ENCODE results near the gene KRTAP2-3. TPM values are rescaled to one million over a fixed set of nuclear protein-coding genes. Genes with fewer than 3 reads are reported as not detected.
"Not testable (repeated sequence)": the region's sequence is repeated elsewhere in the genome, so short reads cannot be mapped to it uniquely, and the experiment has no call there.

Gene KRTAP2-3
- total RNA-seq, 1 donor from 2014 or later, result not detected

GRCh38 chr17:41098042-41098441 lies 38.1 kb upstream of the KRTAP2-3 start, which contains the start of gene KRTAP4-8:
KRTAP4-8 (minus strand) TSS chr17:41098142; CDS start chr17:41098084, 58 bp downstream.
- H3K4me3 ChIP-seq (ENCODE audit: low read length in 3 of 3), result no peak within 1 kb of the TSS
- H3K27ac ChIP-seq (ENCODE audit: low read depth, low read length), result no peak within 1 kb of the TSS
- no peak within 1 kb of the TSS for H3K9ac ChIP-seq (ENCODE audit: low read depth in 1 of 3, low read length in 3 of 3)
- H3K9me3 ChIP-seq (ENCODE audit: control insufficient read depth in 3 of 3, low read length in 3 of 3), result no peaks in the 10 kb centered on the region
- H3K36me3 ChIP-seq (ENCODE audit: control insufficient read depth in 3 of 3, insufficient read depth in 3 of 3, low read length in 3 of 3), result no peaks in the 10 kb centered on the region
- H3K27me3 ChIP-seq (ENCODE audit: control insufficient read depth in 3 of 3, insufficient read depth in 3 of 3, low read length in 3 of 3), result peaks cover 0 to 3% (median 2%) of the 10 kb centered on the region in 3 donors
- H3K4me1 ChIP-seq (ENCODE audit: control insufficient read depth in 3 of 3, insufficient read depth in 3 of 3, low read length in 3 of 3), result no peaks in the 10 kb centered on the region

DNA sequence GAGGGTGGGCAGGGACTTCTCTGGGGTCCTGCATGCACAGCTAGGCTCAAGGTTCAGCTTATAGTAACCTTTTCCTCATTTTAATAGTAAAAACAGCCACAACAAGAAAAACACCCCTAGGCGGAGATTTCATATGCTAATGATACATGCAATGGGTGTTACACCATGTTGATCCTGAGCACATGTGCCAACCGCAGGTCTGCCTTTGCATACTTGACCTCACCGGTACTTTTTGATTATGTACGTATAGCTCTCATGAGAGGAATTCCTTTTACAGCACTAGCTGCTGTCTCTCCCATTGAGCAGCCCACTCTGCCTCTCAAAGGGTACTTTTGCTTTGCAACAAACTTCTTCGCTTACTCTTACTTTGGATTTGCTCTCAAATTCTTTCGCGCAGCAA lies 36.1 kb upstream of the KRTAP2-3 start:
- no peaks in the 10 kb centered on the region for H3K9me3 ChIP-seq (ENCODE audit: control insufficient read depth in 3 of 3, low read length in 3 of 3)
- H3K36me3 ChIP-seq (ENCODE audit: control insufficient read depth in 3 of 3, insufficient read depth in 3 of 3, low read length in 3 of 3), result no peaks in the 10 kb centered on the region
- no peak overlapping the region for H3K27ac ChIP-seq (ENCODE audit: low read depth, low read length)
- no peak overlapping the region for H3K4me3 ChIP-seq (ENCODE audit: low read length in 3 of 3)
- H3K4me1 ChIP-seq (ENCODE audit: control insufficient read depth in 3 of 3, insufficient read depth in 3 of 3, low read length in 3 of 3), result no peaks in the 10 kb centered on the region
- H3K9ac ChIP-seq (ENCODE audit: low read depth in 1 of 3, low read length in 3 of 3), result no peak overlapping the region
- peaks cover 0 to 3% (median 0%) of the 10 kb centered on the region in 3 donors for H3K27me3 ChIP-seq (ENCODE audit: control insufficient read depth in 3 of 3, insufficient read depth in 3 of 3, low read length in 3 of 3)

DNA sequence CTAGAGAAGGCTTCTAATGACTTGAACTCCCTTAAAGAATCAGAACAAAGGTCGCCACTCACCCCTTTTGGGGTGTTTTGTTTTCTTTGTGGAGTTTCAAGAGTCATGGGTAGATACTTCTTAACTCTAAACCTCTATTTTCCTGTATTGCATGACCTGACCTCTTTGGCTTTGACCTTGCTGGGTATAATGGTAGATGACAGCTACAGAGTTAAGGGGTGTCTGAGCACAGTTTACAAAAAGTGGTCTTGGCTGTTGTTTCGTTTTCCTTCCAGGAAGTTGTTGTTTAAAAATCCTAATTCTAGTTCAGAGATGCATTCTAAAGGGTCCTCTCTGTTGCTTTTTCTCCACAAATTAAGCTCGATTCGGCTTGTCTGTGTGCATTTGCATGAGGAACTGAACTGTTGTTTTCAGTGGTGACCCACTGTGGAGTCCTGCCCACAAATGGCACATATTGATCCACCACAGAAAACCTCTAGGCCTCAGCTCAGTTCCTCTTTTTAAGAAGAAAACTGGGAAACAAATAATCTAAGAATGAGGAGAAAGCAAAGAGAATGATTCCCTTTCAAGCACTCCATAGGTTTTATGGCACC lies 28.9 kb upstream of the KRTAP2-3 start:
- H3K4me3 ChIP-seq (ENCODE audit: low read length in 3 of 3); H3K9me3 ChIP-seq (ENCODE audit: control insufficient read depth in 3 of 3, low read length in 3 of 3); H3K27me3 ChIP-seq (ENCODE audit: control insufficient read depth in 3 of 3, insufficient read depth in 3 of 3, low read length in 3 of 3); H3K27ac ChIP-seq (ENCODE audit: low read depth, low read length); H3K36me3 ChIP-seq (ENCODE audit: control insufficient read depth in 3 of 3, insufficient read depth in 3 of 3, low read length in 3 of 3); H3K4me1 ChIP-seq (ENCODE audit: control insufficient read depth in 3 of 3, insufficient read depth in 3 of 3, low read length in 3 of 3); H3K9ac ChIP-seq (ENCODE audit: low read depth in 1 of 3, low read length in 3 of 3): not testable (repeated sequence)

- H3K36me3 ChIP-seq (ENCODE audit: control insufficient read depth in 3 of 3, insufficient read depth in 3 of 3, low read length in 3 of 3); H3K4me1 ChIP-seq (ENCODE audit: control insufficient read depth in 3 of 3, insufficient read depth in 3 of 3, low read length in 3 of 3); H3K9ac ChIP-seq (ENCODE audit: low read depth in 1 of 3, low read length in 3 of 3); H3K4me3 ChIP-seq (ENCODE audit: low read length in 3 of 3); H3K27me3 ChIP-seq (ENCODE audit: control insufficient read depth in 3 of 3, insufficient read depth in 3 of 3, low read length in 3 of 3); H3K9me3 ChIP-seq (ENCODE audit: control insufficient read depth in 3 of 3, low read length in 3 of 3); H3K27ac ChIP-seq (ENCODE audit: low read depth, low read length): not testable (repeated sequence)
These were observed 24.4 kb upstream of the KRTAP2-3 start, which contains the start of gene KRTAP4-7 for GRCh38 chr17:41084100-41084856. KRTAP4-7 (plus strand) TSS chr17:41084150; CDS start chr17:41084207, 57 bp downstream.

- H3K4me1 ChIP-seq (ENCODE audit: control insufficient read depth in 3 of 3, insufficient read depth in 3 of 3, low read length in 3 of 3); H3K27ac ChIP-seq (ENCODE audit: low read depth, low read length): not testable (repeated sequence)
These were observed 23.5 kb upstream of the KRTAP2-3 start for GRCh38 chr17:41083427-41083826.

GRCh38 chr17:41082626-41083025 lies 22.7 kb upstream of the KRTAP2-3 start:
- H3K4me3 ChIP-seq (ENCODE audit: low read length in 3 of 3), result no peak overlapping the region
- no peaks in the 10 kb centered on the region for H3K36me3 ChIP-seq (ENCODE audit: control insufficient read depth in 3 of 3, insufficient read depth in 3 of 3, low read length in 3 of 3)
- H3K9ac ChIP-seq (ENCODE audit: low read depth in 1 of 3, low read length in 3 of 3), result no peak overlapping the region
- no peaks in the 10 kb centered on the region for H3K4me1 ChIP-seq (ENCODE audit: control insufficient read depth in 3 of 3, insufficient read depth in 3 of 3, low read length in 3 of 3)
- H3K9me3 ChIP-seq (ENCODE audit: control insufficient read depth in 3 of 3, low read length in 3 of 3), result no peaks in the 10 kb centered on the region
- no peaks in the 10 kb centered on the region for H3K27me3 ChIP-seq (ENCODE audit: control insufficient read depth in 3 of 3, insufficient read depth in 3 of 3, low read length in 3 of 3)
- H3K27ac ChIP-seq (ENCODE audit: low read depth, low read length), result no peak overlapping the region

More at GRCh38 chr17:41083427-41083826, 23.5 kb upstream of the KRTAP2-3 start:
- H3K9ac ChIP-seq (ENCODE audit: low read depth in 1 of 3, low read length in 3 of 3); H3K9me3 ChIP-seq (ENCODE audit: control insufficient read depth in 3 of 3, low read length in 3 of 3); H3K27me3 ChIP-seq (ENCODE audit: control insufficient read depth in 3 of 3, insufficient read depth in 3 of 3, low read length in 3 of 3); H3K4me3 ChIP-seq (ENCODE audit: low read length in 3 of 3); H3K36me3 ChIP-seq (ENCODE audit: control insufficient read depth in 3 of 3, insufficient read depth in 3 of 3, low read length in 3 of 3): not testable (repeated sequence)

- H3K4me3 ChIP-seq (ENCODE audit: low read length in 3 of 3), result no peak overlapping the region
- H3K27ac ChIP-seq (ENCODE audit: low read depth, low read length), result no peak overlapping the region
- no peaks in the 10 kb centered on the region for H3K4me1 ChIP-seq (ENCODE audit: control insufficient read depth in 3 of 3, insufficient read depth in 3 of 3, low read length in 3 of 3)
- no peaks in the 10 kb centered on the region for H3K36me3 ChIP-seq (ENCODE audit: control insufficient read depth in 3 of 3, insufficient read depth in 3 of 3, low read length in 3 of 3)
- no peak overlapping the region for H3K9ac ChIP-seq (ENCODE audit: low read depth in 1 of 3, low read length in 3 of 3)
- peaks cover 0 to 6% (median 6%) of the 10 kb centered on the region in 3 donors for H3K27me3 ChIP-seq (ENCODE audit: control insufficient read depth in 3 of 3, insufficient read depth in 3 of 3, low read length in 3 of 3)
- H3K9me3 ChIP-seq (ENCODE audit: control insufficient read depth in 3 of 3, low read length in 3 of 3), result no peaks in the 10 kb centered on the region
These were observed 16.9 kb upstream of the KRTAP2-3 start for GRCh38 chr17:41076788-41077187.

GRCh38 chr17:41073676-41074075 lies 13.8 kb upstream of the KRTAP2-3 start:
- Histone ChIP-seq H3K9me3 (ENCODE audit: control insufficient read depth in 3 of 3, low read length in 3 of 3) (no peaks in the 10 kb centered on the region), H3K36me3 (ENCODE audit: control insufficient read depth in 3 of 3, insufficient read depth in 3 of 3, low read length in 3 of 3) (no peaks in the 10 kb centered on the region), H3K27ac (ENCODE audit: low read depth, low read length) (no peak overlapping the region), H3K27me3 (ENCODE audit: control insufficient read depth in 3 of 3, insufficient read depth in 3 of 3, low read length in 3 of 3) (peaks cover 0 to 6% (median 6%) of the 10 kb centered on the region in 3 donors), H3K4me1 (ENCODE audit: control insufficient read depth in 3 of 3, insufficient read depth in 3 of 3, low read length in 3 of 3) (no peaks in the 10 kb centered on the region), H3K9ac (ENCODE audit: low read depth in 1 of 3, low read length in 3 of 3) (no peak overlapping the region), H3K4me3 (ENCODE audit: low read length in 3 of 3) (no peak overlapping the region)

DNA sequence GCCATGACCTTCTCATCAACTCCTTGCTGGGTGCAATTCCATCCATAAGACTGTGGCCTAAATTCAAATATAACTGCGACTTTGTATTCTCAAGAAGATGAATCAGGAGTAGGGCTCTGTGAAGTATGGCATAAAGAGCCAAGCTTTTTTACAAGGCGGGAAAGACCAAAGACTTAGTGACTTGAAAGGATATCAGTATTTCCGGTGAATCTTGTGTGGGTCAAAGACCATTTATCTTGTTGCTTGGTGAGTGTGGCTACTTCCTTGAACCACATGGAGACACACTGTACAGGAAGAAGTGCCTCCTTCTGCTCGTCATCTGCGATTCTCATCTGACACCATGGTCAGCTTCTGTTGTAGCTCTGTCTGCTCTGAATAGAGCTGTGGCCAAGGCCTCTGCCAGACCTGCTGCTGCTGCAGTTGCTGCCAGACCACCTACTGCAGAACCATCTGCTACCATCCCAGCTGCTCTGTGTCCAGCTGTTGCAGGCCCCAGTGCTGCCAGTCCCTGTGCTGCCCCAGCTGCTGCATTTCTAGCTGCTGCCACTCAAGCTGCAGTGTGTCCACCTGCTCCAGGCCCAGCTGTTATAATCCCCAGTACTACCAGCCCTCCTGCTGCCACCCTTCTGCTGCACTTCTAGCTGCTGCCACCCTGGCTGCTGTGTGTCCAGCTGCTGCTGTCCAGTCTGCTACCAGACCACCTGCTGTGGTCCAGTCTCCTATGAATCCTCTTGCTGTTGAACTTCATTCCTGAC lies 11.9 kb upstream of the KRTAP2-3 start:
- no peak overlapping the region for H3K9ac ChIP-seq (ENCODE audit: low read depth in 1 of 3, low read length in 3 of 3)
- peaks cover 0 to 6% (median 6%) of the 10 kb centered on the region in 3 donors for H3K27me3 ChIP-seq (ENCODE audit: control insufficient read depth in 3 of 3, insufficient read depth in 3 of 3, low read length in 3 of 3)
- no peaks in the 10 kb centered on the region for H3K4me1 ChIP-seq (ENCODE audit: control insufficient read depth in 3 of 3, insufficient read depth in 3 of 3, low read length in 3 of 3)

GRCh38 chr17:41069031-41069430 lies 9.1 kb upstream of the KRTAP2-3 start:
- H3K9me3 ChIP-seq (ENCODE audit: control insufficient read depth in 3 of 3, low read length in 3 of 3), result no peaks in the 10 kb centered on the region
- H3K36me3 ChIP-seq (ENCODE audit: control insufficient read depth in 3 of 3, insufficient read depth in 3 of 3, low read length in 3 of 3), result no peaks in the 10 kb centered on the region
- H3K9ac ChIP-seq (ENCODE audit: low read depth in 1 of 3, low read length in 3 of 3), result no peak overlapping the region
- no peak overlapping the region for H3K27ac ChIP-seq (ENCODE audit: low read depth, low read length)
- H3K27me3 ChIP-seq (ENCODE audit: control insufficient read depth in 3 of 3, insufficient read depth in 3 of 3, low read length in 3 of 3), result peaks cover 3 to 6% (median 3%) of the 10 kb centered on the region in 3 donors
- no peaks in the 10 kb centered on the region for H3K4me1 ChIP-seq (ENCODE audit: control insufficient read depth in 3 of 3, insufficient read depth in 3 of 3, low read length in 3 of 3)
- H3K4me3 ChIP-seq (ENCODE audit: low read length in 3 of 3), result no peak overlapping the region

More for the DNA sequence above, 11.9 kb upstream of the KRTAP2-3 start:
- Histone ChIP-seq H3K27ac (ENCODE audit: low read depth, low read length) (no peak overlapping the region), H3K36me3 (ENCODE audit: control insufficient read depth in 3 of 3, insufficient read depth in 3 of 3, low read length in 3 of 3) (no peaks in the 10 kb centered on the region), H3K9me3 (ENCODE audit: control insufficient read depth in 3 of 3, low read length in 3 of 3) (no peaks in the 10 kb centered on the region), H3K4me3 (ENCODE audit: low read length in 3 of 3) (no peak overlapping the region)
